ENCODE measurements around the gene OR5W2. TPM values are rescaled to one million over a fixed set of nuclear protein-coding genes. Genes with fewer than 3 reads are reported as not detected.
"Not testable (repeated sequence)": the region's sequence is repeated elsewhere in the genome, so short reads cannot be mapped to it uniquely, and the experiment has no call there.

Gene OR5W2
- total RNA-seq, 4 donors from 2014 or later = not detected

DNA sequence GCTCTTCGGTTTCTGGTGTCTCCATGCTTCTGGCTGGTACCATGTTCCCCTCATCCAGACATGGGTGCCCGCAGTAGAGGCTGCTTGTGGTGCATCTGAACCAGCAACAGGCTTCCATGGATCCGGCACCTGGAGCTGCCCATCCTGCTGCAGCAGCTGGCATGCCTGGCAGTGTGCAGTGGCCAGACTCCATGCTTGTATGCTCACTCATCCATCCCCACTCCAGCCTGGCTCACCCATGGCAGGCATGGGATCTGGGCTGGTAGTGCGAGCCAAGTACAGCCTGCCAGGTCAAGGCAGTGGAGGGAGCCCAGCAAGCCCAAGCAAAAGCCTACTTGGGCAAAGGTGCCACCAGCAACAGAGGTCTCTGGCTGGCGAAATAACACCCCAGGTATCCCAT, 6.2 kb upstream of the OR5W2 start:
- Histone ChIP-seq H3K27ac (replicated peaks in 1 of 4) (no peak overlapping the region), H3K27me3 (peaks cover 0 to 8% (median 0%) of the 10 kb centered on the region in 4 donors), H3K9me3 (peaks cover 0 to 3% (median 0%) of the 10 kb centered on the region in 4 donors), H3K4me3 (no peak overlapping the region), H3K4me1 (no peaks in the 10 kb centered on the region), H3K36me3 (no peaks in the 10 kb centered on the region)
- no peak for DNase-seq (ENCODE audit: extremely low spot score)
- 86% methylated on average over 4 of the region's 5 CpGs for WGBS
- no peak for TF ChIP-seq POLR2AphosphoS5 (IDR thresholded peaks at IDR 0.05)
- intact Hi-C loops (cut with DNase I) = no loop called here

DNA sequence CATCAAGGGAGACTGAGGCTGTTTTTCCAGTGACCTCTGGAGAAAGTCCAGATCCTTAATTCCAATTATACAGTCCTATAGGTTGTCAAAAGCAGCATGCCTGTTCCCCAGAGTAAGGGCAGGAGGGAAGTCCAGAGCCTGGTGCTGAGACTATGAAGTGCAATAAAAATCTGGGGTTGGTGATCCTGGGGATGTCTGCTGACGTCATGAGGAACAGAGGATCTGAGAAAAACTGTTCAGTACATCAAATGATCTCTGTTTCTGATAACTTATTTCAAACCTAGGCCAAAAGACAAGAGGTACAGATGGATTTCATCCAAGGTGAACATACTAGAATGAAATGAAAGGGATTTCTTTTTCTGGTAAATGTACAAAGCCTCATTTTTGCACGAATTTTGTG, 12.1 kb downstream of the OR5W2 start:
- Histone ChIP-seq H3K27me3 (peaks cover 0 to 4% (median 0%) of the 10 kb centered on the region in 4 donors), H3K4me1 (no peaks in the 10 kb centered on the region), H3K27ac (replicated peaks in 1 of 4) (no peak overlapping the region), H3K9me3 (no peaks in the 10 kb centered on the region), H3K4me3 (no peak overlapping the region), H3K36me3 (no peaks in the 10 kb centered on the region)
- TF ChIP-seq, protein P1, sequence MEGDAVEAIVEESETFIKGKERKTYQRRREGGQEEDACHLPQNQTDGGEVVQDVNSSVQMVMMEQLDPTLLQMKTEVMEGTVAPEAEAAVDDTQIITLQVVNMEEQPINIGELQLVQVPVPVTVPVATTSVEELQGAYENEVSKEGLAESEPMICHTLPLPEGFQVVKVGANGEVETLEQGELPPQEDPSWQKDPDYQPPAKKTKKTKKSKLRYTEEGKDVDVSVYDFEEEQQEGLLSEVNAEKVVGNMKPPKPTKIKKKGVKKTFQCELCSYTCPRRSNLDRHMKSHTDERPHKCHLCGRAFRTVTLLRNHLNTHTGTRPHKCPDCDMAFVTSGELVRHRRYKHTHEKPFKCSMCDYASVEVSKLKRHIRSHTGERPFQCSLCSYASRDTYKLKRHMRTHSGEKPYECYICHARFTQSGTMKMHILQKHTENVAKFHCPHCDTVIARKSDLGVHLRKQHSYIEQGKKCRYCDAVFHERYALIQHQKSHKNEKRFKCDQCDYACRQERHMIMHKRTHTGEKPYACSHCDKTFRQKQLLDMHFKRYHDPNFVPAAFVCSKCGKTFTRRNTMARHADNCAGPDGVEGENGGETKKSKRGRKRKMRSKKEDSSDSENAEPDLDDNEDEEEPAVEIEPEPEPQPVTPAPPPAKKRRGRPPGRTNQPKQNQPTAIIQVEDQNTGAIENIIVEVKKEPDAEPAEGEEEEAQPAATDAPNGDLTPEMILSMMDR (IDR thresholded peaks at IDR 0.05) = no peak
- TF ChIP-seq POLR2A (IDR thresholded peaks at IDR 0.05; ENCODE audit: low read depth) (no peak), POLR2AphosphoS5 (IDR thresholded peaks at IDR 0.05) (no peak), EP300 (IDR thresholded peaks at IDR 0.05) (no peak)
- WGBS = 23% methylated on average over 2 of the region's 2 CpGs
- no peak for DNase-seq (ENCODE audit: extremely low spot score)
- intact Hi-C loops (cut with DNase I) = no loop called here

DNA sequence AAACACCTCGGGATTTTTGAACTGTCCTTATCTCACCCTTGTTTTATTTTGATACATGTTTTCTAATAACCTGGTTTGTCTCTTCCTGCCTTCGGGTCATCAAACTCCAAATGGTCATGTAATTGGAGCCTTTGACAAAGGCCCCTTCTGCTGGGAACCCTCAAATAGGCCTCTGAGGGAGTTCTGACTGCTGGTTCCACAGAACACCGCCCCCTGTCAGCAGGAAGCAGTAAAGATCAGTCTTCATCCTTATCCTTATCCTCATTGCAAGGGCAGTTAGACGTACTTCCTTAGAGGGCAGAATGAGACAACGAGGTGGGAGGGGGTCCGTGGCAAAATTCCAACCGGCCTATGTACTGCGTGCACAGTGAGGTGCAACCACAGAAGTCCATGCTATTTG, 19.2 kb downstream of the OR5W2 start:
- no peaks in the 10 kb centered on the region for H3K9me3 ChIP-seq
- H3K4me3 ChIP-seq = no peak overlapping the region
- H3K27me3 ChIP-seq = no peaks in the 10 kb centered on the region
- no peaks in the 10 kb centered on the region for H3K36me3 ChIP-seq
- H3K4me1 ChIP-seq = no peaks in the 10 kb centered on the region
- DNase-seq (ENCODE audit: extremely low spot score) = no peak
- intact Hi-C loops (cut with DNase I) = no loop called here
- no peak overlapping the region for H3K27ac ChIP-seq (replicated peaks in 1 of 4)
- WGBS = 63% methylated on average over 8 of the region's 8 CpGs
- TF ChIP-seq EP300 (IDR thresholded peaks at IDR 0.05) = no peak
- TF ChIP-seq POLR2A (IDR thresholded peaks at IDR 0.05; ENCODE audit: low read depth) = no peak
- no peak for TF ChIP-seq POLR2AphosphoS5 (IDR thresholded peaks at IDR 0.05)
- TF ChIP-seq, protein P1 (IDR thresholded peaks at IDR 0.05) = no peak

DNA sequence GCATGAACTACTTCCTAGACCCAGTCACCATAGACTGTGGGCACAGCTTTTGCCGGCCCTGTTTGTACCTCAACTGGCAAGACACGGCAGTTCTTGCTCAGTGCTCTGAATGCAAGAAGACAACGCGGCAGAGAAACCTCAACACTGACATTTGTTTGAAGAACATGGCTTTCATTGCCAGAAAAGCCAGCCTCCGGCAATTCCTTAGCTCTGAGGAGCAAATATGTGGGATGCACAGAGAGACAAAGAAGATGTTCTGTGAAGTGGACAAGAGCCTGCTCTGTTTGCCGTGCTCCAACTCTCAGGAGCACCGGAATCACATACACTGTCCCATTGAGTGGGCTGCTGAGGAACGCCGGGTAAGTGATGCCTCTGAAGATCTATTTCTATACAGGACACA, 28.9 kb downstream of the OR5W2 start:
- H3K4me3 ChIP-seq; H3K4me1 ChIP-seq; H3K27ac ChIP-seq (replicated peaks in 1 of 4); H3K36me3 ChIP-seq; intact Hi-C loops (cut with DNase I); H3K27me3 ChIP-seq; DNase-seq (ENCODE audit: extremely low spot score); H3K9me3 ChIP-seq: not testable (repeated sequence)
- 90% methylated on average over 9 of the region's 9 CpGs for WGBS

DNA sequence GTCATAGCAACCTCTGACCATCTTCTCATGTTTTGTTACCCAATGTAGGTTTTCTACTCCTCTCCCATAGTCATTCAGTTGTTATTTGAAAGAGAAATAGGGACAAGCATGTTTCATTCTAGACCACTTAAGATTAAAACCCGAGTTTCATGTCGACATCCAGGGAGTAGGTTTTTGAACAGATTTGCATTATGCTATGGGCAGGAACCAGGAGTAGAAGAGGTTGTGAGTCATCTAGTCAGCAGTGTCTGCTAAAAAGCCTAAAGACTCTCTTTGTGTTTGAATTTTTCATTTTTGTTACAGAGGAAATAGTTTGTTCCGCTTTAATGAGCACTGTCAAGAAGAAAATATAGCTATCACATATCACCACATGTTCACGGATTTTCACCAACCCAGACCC, 29.4 kb downstream of the OR5W2 start:
- 76% methylated on average over 4 of the region's 4 CpGs for WGBS
- H3K36me3 ChIP-seq; H3K27ac ChIP-seq (replicated peaks in 1 of 4); DNase-seq (ENCODE audit: extremely low spot score); H3K4me1 ChIP-seq; intact Hi-C loops (cut with DNase I); H3K9me3 ChIP-seq; H3K27me3 ChIP-seq; H3K4me3 ChIP-seq: not testable (repeated sequence)

DNA sequence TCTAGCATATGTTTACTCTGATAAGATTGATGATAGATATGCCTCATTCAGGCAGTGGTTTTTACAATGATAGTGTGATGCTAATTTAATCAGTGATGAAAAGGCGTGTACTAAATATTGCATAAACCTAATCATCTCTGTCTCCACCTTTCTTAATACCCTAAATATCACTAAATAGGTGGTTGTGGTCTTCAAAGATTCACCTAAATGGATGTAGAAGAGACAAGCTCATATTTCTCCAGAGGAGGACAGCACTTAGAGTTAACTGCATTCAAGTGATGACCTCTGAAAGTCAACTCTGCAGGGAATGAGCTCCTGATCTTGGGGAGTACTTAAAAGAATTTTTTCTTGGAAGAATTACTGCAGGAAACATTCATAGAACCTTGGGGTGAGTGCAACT, 31.4 kb downstream of the OR5W2 start, which contains the start of gene TRIM51:
TSS of gene TRIM51 (plus strand) at position 301 of the 400 bp plus-strand sequence. CDS start 2,132 bp downstream, outside the sequence.
- H3K4me1 ChIP-seq; H3K27me3 ChIP-seq; H3K4me3 ChIP-seq; H3K27ac ChIP-seq (replicated peaks in 1 of 4); intact Hi-C loops (cut with DNase I); H3K9me3 ChIP-seq; H3K36me3 ChIP-seq; DNase-seq (ENCODE audit: extremely low spot score): not testable (repeated sequence)
- 84% methylated on average over 1 of the region's 1 CpG for WGBS

DNA sequence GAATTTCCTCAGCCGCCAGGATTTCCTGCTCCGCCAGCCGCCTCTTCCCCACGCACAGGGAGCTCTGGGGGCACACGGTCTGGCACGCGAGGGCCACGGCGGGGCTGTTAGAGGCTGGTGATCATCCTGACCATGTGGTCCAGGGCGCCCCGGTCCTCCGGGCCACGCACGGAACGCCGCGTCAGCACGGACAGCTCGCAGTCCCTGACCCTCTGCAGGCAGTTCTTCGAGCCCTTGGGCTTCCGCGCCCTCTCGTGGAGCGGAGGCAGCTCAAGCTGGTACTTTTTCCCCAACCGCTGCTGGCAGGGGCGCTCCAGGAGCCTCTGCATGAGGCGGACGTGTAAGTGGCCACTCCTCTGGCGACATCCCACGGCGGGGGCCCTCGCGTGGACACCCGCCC, 41.2 kb downstream of the OR5W2 start:
- DNase-seq (ENCODE audit: extremely low spot score); intact Hi-C loops (cut with DNase I); H3K36me3 ChIP-seq; H3K27ac ChIP-seq (replicated peaks in 1 of 4); H3K4me1 ChIP-seq; H3K9me3 ChIP-seq: not testable (repeated sequence)
- Histone ChIP-seq H3K4me3 (peak overlapping the region in 3 of 4 donors; percentile 12 to 23 (median 14)), H3K27me3 (peaks cover 0 to 21% (median 0%) of the 10 kb centered on the region in 4 donors)
- WGBS = no CpG with 5 or more reads among the region's 34 CpGs

DNA sequence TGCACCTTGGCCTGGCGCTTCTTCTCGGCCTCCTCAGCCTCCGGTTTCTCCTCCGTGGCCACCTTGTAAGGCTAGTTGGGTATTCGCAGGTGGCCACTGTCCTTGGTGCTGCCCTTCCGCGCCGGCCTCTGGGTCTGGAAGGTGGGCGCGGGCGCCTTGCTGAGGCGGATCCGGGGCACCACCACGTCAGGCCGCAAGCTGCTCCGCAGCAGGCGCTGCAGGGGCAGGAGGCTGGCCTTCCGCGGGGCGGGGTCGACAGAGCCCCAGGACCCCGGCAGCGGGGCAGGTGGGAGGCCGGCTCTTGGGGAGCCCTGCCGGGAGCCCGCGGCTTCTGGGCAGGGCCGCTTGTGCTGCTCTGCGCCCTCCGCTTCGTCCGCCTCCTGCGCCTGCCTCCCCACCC, 41.7 kb downstream of the OR5W2 start:
- 12% methylated on average over 9 of the region's 33 CpGs for WGBS
- intact Hi-C loops (cut with DNase I); DNase-seq (ENCODE audit: extremely low spot score); H3K36me3 ChIP-seq; H3K9me3 ChIP-seq; H3K27ac ChIP-seq (replicated peaks in 1 of 4); H3K4me1 ChIP-seq: not testable (repeated sequence)
- Histone ChIP-seq H3K27me3 (peaks cover 0 to 21% (median 0%) of the 10 kb centered on the region in 4 donors), H3K4me3 (peak overlapping the region in 3 of 4 donors; percentile 12 to 23 (median 14))

DNA sequence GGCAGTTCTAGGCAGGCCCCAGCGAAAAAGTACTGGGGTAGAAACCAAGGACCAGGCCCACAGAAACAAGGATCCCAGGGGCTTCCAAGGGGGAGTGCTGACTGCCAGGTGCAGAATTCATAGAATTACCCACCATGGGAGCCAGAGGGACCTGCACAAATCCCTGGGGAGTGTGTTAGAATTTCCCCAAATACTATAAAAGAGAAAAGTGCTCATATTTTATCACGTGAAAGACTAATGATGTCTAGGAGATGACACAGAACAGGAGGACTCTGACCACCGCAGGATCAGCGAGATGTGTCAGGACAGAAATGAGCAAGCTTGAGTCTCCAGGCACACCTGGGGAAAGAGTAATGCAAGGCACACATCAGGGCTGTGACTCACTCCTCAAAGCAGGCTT, 47.0 kb downstream of the OR5W2 start:
- intact Hi-C loops (cut with DNase I); H3K36me3 ChIP-seq; H3K27me3 ChIP-seq; DNase-seq (ENCODE audit: extremely low spot score); H3K4me1 ChIP-seq; H3K4me3 ChIP-seq; H3K9me3 ChIP-seq; H3K27ac ChIP-seq (replicated peaks in 1 of 4): not testable (repeated sequence)
- WGBS = 83% methylated on average over 4 of the region's 4 CpGs

Data from esophagus muscularis mucosa (tissue), 4 donors.